IMR-90 (cell line): ENCODE data around the gene CDC20B. TPM values are rescaled to one million over a fixed set of nuclear protein-coding genes. Genes with fewer than 3 reads are reported as not detected.

Experiments
- ATAC-seq: fragments of 200-7000 bp; cut with Tn5 transposase; 2 replicates; pipeline ENCODE4 v1.9.1; 2020; ENCODE audit warnings: low read depth, mild to moderate bottlenecking, moderate library complexity
- BruUV-seq: library from RNA; stranded (reverse); fragments of 400-500 nt; replicated peaks from 2 replicates; lab custom pipeline; 2021; lab: Mats Ljungman, UMichigan
- CTCF ChIA-PET: fragments of 300-600 bp; formaldehyde crosslinking; extraction: SDS; loops from one replicate; lab custom pipeline; 2021; ENCODE audit warnings: antibody characterized with exemption; lab: Yijun Ruan, JAX
- POLR2A ChIA-PET: fragments of 300-600 bp; sonication (Branson Sonifier 250); formaldehyde crosslinking; loops from one replicate; lab custom pipeline; 2022; ENCODE audit warnings: antibody characterized with exemption; ENCODE audit not compliant: unreplicated experiment; lab: Charles Lee
- DNase-seq: peaks from one replicate; pipeline ENCODE4 v3.0.0; 2013
- H2AFZ ChIP-seq: replicated peaks from 2 replicates; pipeline ENCODE3; 2013; ENCODE audit warnings: low read length, mild to moderate bottlenecking; ENCODE audit not compliant: poor library complexity
- H2AK5ac ChIP-seq: 2 replicates; pipeline ENCODE4 v1.6.1; 2013; ENCODE audit warnings: low read depth, low read length, inconsistent platforms
- H2AK9ac ChIP-seq: replicated peaks from 2 replicates; pipeline ENCODE3; 2013; ENCODE audit warnings: mild to moderate bottlenecking, low read depth, low read length, moderate library complexity; ENCODE audit not compliant: poor library complexity
- H2BK120ac ChIP-seq: 2 replicates; pipeline ENCODE4 v1.6.1; 2013; ENCODE audit warnings: low read depth, low read length, inconsistent platforms
- H2BK15ac ChIP-seq: 3 replicates; pipeline ENCODE4 v1.6.1; 2013; ENCODE audit warnings: low read depth, low read length, inconsistent platforms
- H2BK20ac ChIP-seq: 2 replicates; pipeline ENCODE4 v1.6.1; 2013; ENCODE audit warnings: low read depth, mild to moderate bottlenecking, inconsistent platforms, low read length, moderate library complexity
- H2BK5ac ChIP-seq: 2 replicates; pipeline ENCODE4 v1.6.1; 2013; ENCODE audit warnings: mild to moderate bottlenecking, low read depth, low read length, inconsistent platforms; ENCODE audit not compliant: poor library complexity, severe bottlenecking
- H3K14ac ChIP-seq: replicated peaks from 2 replicates; pipeline ENCODE4 v1.6.1; 2013; ENCODE audit warnings: low read depth, low read length, inconsistent platforms
- H3K18ac ChIP-seq: 2 replicates; pipeline ENCODE4 v1.6.1; 2013; ENCODE audit warnings: low read depth, low read length, control low read depth
- H3K23ac ChIP-seq: 2 replicates; pipeline ENCODE4 v1.6.1; 2013; ENCODE audit warnings: low read depth, low read length, inconsistent platforms
- H3K27ac ChIP-seq: 2 replicates; pipeline ENCODE4 v1.5.1; 2013; ENCODE audit warnings: mild to moderate bottlenecking, control low read depth, low read length; ENCODE audit not compliant: insufficient read depth
- H3K27me3 ChIP-seq: 2 replicates; pipeline ENCODE4 v1.6.1; 2013; ENCODE audit warnings: low read length; ENCODE audit not compliant: control insufficient read depth, insufficient read depth
- H3K36me3 ChIP-seq: 2 replicates; pipeline ENCODE4 v1.6.1; 2013; ENCODE audit warnings: low read length, mixed read lengths; ENCODE audit not compliant: control insufficient read depth, insufficient read depth
- H3K4ac ChIP-seq: 2 replicates; pipeline ENCODE4 v1.6.1; 2013; ENCODE audit warnings: low read depth, low read length, inconsistent platforms
- H3K4me1 ChIP-seq: 2 replicates; pipeline ENCODE4 v1.6.1; 2013; ENCODE audit warnings: low read length, mixed read lengths; ENCODE audit not compliant: control insufficient read depth, insufficient read depth
- H3K4me2 ChIP-seq: 2 replicates; pipeline ENCODE4 v1.6.1; 2013; ENCODE audit warnings: low read depth, mild to moderate bottlenecking, control low read depth, low read length, moderate library complexity
- H3K4me3 ChIP-seq: 2 replicates; pipeline ENCODE4 v1.5.1; 2013; ENCODE audit warnings: low read depth, mild to moderate bottlenecking, control low read depth, low read length, moderate library complexity; ENCODE audit not compliant: insufficient read depth
- H3K56ac ChIP-seq: 2 replicates; pipeline ENCODE4 v1.6.1; 2013; ENCODE audit warnings: low read length, inconsistent platforms; ENCODE audit not compliant: insufficient read depth; ENCODE audit errors: extremely low read depth
- H3K79me1 ChIP-seq, 2 experiments: 2 replicates each; pipeline ENCODE4 v1.6.1; 2013; ENCODE audit warnings: low read length in 2 of 2, inconsistent platforms in 1 of 2, low read depth in 1 of 2
- H3K9ac ChIP-seq: 2 replicates; pipeline ENCODE4 v1.6.1; 2013; ENCODE audit warnings: low read depth, low read length, control low read depth
- H3K9me1 ChIP-seq: 2 replicates; pipeline ENCODE4 v1.6.1; 2013; ENCODE audit warnings: low read length, inconsistent platforms; ENCODE audit not compliant: insufficient read depth
- H3K9me3 ChIP-seq: 2 replicates; pipeline ENCODE4 v1.6.1; 2013; ENCODE audit warnings: low read length; ENCODE audit not compliant: control insufficient read depth, insufficient read depth
- H4K20me1 ChIP-seq: 2 replicates; pipeline ENCODE4 v1.6.1; 2013; ENCODE audit warnings: low read length, inconsistent platforms; ENCODE audit not compliant: insufficient read depth
- H4K5ac ChIP-seq: 2 replicates; pipeline ENCODE4 v1.6.1; 2013; ENCODE audit warnings: mild to moderate bottlenecking, low read depth, low read length, control low read depth
- H4K8ac ChIP-seq, 2 experiments: 2 replicates each; pipeline ENCODE4 v1.6.1; 2013; ENCODE audit warnings: low read depth in 2 of 2, low read length in 2 of 2, control low read depth in 1 of 2, inconsistent platforms in 1 of 2
- H4K91ac ChIP-seq: 2 replicates; pipeline ENCODE4 v1.6.1; 2013; ENCODE audit warnings: low read depth, low read length, inconsistent platforms; ENCODE audit not compliant: insufficient read depth
- MAFK ChIP-seq: IDR thresholded peaks from 2 replicates; pipeline ENCODE4 v1.6.1; 2012; ENCODE audit warnings: low read depth, low read length, improper control_type of control experiment
- RAD21 ChIP-seq: IDR thresholded peaks from 2 replicates; pipeline ENCODE4 v1.6.1; 2012; ENCODE audit warnings: low read length, improper control_type of control experiment
- RFX5 ChIP-seq: IDR thresholded peaks from 2 replicates; pipeline ENCODE4 v1.8.0; 2012; ENCODE audit warnings: low read depth, mild to moderate bottlenecking, low read length, moderate library complexity
- SMC3 ChIP-seq: fragments of 150-350 bp; IDR thresholded peaks from 2 replicates; pipeline ENCODE4 v1.6.1; 2016; ENCODE audit warnings: low read depth, mild to moderate bottlenecking, antibody characterized with exemption, low read length, moderate library complexity
- WGBS, 2 experiments: methylation state at CpG; one replicate each; pipeline versions ENCODE4 v1.1.5 to v1.1.7; 2013; ENCODE audit warnings: missing lambda C conversion rate in 2 of 2; ENCODE audit not compliant: insufficient read length in 1 of 2; ENCODE audit errors: extremely low coverage in 2 of 2; 5-methylcytosine and 5-hydroxymethylcytosine counted together
- dilution Hi-C: fragments of 300-500 bp; cut with HindIII; formaldehyde crosslinking; loops from one replicate; pipeline ENCODE4 v1.14.3; 2018; ENCODE audit warnings: low sequenced_read_pairs; ENCODE audit not compliant: unreplicated experiment
- in situ Hi-C: fragments of 300-500 bp; cut with MboI; formaldehyde crosslinking; loops from 3 replicates; pipeline ENCODE4 v1.14.3; 2019; ENCODE audit warnings: low sequenced_read_pairs, inconsistent platforms, mixed read lengths
- intact Hi-C: fragments of 100-400 bp; cut with micrococcal nuclease; formaldehyde crosslinking; loops from 2 replicates; pipeline ENCODE4 v1.10.0; 2022
- polyA plus RNA-seq, 3 experiments: library from polyadenylated mRNA; depleted of rRNA; stranded (reverse); fragments of >200 nt; gene quantifications; 2 replicates each; pipeline ENCODE4 v1.2.3, GENCODE V29; 2012; ENCODE audit warnings: low replicate concordance in 1 of 3
- total RNA-seq: library from RNA; depleted of rRNA; stranded (reverse); fragments of >200 nt; gene quantifications from 2 replicates; pipeline ENCODE4 v1.2.3, GENCODE V29; 2012
- TF ChIP-seq, protein P1 (sequence below): fragments of 150-350 bp; IDR thresholded peaks from 2 replicates; pipeline ENCODE4 v1.6.1; 2016; ENCODE audit warnings: low read depth, mild to moderate bottlenecking, low read length, moderate library complexity, borderline replicate concordance

Gene CDC20B
- total and polyA plus RNA-seq, 2 of the 4 experiments (the other 2 are of a cell fraction) = not detected

DNA sequence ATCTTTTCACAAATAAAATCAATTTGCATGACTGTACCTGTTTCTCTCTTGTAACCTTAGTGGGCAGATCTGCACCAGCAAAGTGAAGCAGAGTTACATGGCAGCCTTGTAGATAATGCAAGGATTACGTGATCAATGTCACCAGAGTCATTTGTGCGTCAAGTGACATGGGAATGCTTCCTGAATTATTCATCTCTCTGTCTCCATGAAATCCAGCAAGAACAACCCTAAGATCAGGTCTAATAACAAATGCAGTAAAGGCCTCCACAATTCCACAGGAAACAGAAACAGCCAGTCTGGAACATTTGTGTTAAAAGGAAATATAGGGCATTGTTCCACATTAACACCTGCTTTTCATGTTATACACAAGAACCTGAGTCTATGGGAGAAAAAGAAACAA, 62.8 kb downstream of the CDC20B start:
- Histone ChIP-seq H2AK9ac (no peak overlapping the region), H4K20me1 (no peaks in the 10 kb centered on the region), H3K9me3 (no peaks in the 10 kb centered on the region), H2BK15ac (no peak overlapping the region), H2AFZ (no peak overlapping the region), H3K4me2 (no peak overlapping the region), H3K9me1 (no peaks in the 10 kb centered on the region), H3K56ac (no peak overlapping the region), H3K36me3 (no peaks in the 10 kb centered on the region), H3K9ac (no peak overlapping the region), H2BK5ac (no peak overlapping the region), H3K4me1 (no peaks in the 10 kb centered on the region), H3K4ac (no peak overlapping the region), H2BK20ac (no peak overlapping the region), H3K79me1 (no peaks in the 10 kb centered on the region), H3K27me3 (peaks cover 36% of the 10 kb centered on the region), H3K4me3 (no peak overlapping the region), H3K23ac (no peak overlapping the region), H4K91ac (no peak overlapping the region), H3K27ac (no peak overlapping the region), H3K18ac (no peak overlapping the region), H2BK120ac (no peak overlapping the region), H3K14ac (no peak overlapping the region), H2AK5ac (no peak overlapping the region), H4K8ac (no peak overlapping the region), H4K5ac (no peak overlapping the region)
- in situ Hi-C loops = no loop called here
- 63% methylated on average over 2 of the region's 2 CpGs; no CpG with 5 or more reads in 1 of the 2 experiments for WGBS, 2 experiments
- ATAC-seq = no peak
- ChIA-PET CTCF (no interaction called here), POLR2A (no interaction called here)
- dilution Hi-C loops = no loop called here
- intact Hi-C loops = no loop called here
- no peak for DNase-seq
- TF ChIP-seq RFX5 (no peak), RAD21 (no peak), SMC3 (no peak), MAFK (no peak)
- TF ChIP-seq, protein P1, sequence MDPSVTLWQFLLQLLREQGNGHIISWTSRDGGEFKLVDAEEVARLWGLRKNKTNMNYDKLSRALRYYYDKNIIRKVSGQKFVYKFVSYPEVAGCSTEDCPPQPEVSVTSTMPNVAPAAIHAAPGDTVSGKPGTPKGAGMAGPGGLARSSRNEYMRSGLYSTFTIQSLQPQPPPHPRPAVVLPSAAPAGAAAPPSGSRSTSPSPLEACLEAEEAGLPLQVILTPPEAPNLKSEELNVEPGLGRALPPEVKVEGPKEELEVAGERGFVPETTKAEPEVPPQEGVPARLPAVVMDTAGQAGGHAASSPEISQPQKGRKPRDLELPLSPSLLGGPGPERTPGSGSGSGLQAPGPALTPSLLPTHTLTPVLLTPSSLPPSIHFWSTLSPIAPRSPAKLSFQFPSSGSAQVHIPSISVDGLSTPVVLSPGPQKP = no peak
- no TSS peak for BruUV-seq
